Tibial nerve (tissue), 4 donors: ENCODE data around the gene FAM234A. TPM values are rescaled to one million over a fixed set of nuclear protein-coding genes. Genes with fewer than 3 reads are reported as not detected.

Experiments
- DNase-seq, 2 donors: peaks; one replicate each; pipeline ENCODE4 v3.0.0-alpha.2; 2019; ENCODE audit warnings: low spot score in 2 of 2
- H3K27ac ChIP-seq, 4 donors: fragments of 200-600 bp; sonication (generic) in 3 of 4; one replicate each; pipeline ENCODE4 v1.5.1; 2017 to 2019; ENCODE audit warnings: mild to moderate bottlenecking in 1 of 4
- H3K27me3 ChIP-seq, 2 donors: fragments of 200-600 bp; sonication (generic) in 1 of 2; one replicate each; pipeline versions ENCODE4 v1.5.1 to v1.6.0; 2017 to 2019
- H3K36me3 ChIP-seq, 3 donors: fragments of 200-600 bp; sonication (generic); one replicate each; pipeline ENCODE4 v1.5.1; 2018 to 2019
- H3K4me1 ChIP-seq, 4 donors: fragments of 200-600 bp; sonication (generic) in 3 of 4; one replicate each; pipeline ENCODE4 v1.5.1; 2017 to 2019
- H3K4me3 ChIP-seq, 4 donors: fragments of 200-600 bp; sonication (generic) in 3 of 4; one replicate each; pipeline ENCODE4 v1.5.1; 2017 to 2019; ENCODE audit warnings: mild to moderate bottlenecking in 1 of 4, moderate library complexity in 1 of 4
- H3K9me3 ChIP-seq, 4 donors: fragments of 200-600 bp; sonication (generic) in 3 of 4; one replicate each; pipeline ENCODE4 v1.5.1; 2017 to 2019
- CTCF ChIP-seq, 5 experiments: fragments of 200-600 bp in 3 of 5; fragments of 450-650 bp in 2 of 5; sonication (generic) in 3 of 5; IDR thresholded peaks; one replicate each; pipeline ENCODE4 v1.5.1; 2016 to 2019; ENCODE audit warnings: antibody characterized with exemption in 5 of 5, mild to moderate bottlenecking in 3 of 5, moderate library complexity in 2 of 5
- EP300 ChIP-seq, 2 donors: sonication (generic); formaldehyde crosslinking; IDR thresholded peaks; one replicate each; pipeline ENCODE4 v1.6.1; 2017; ENCODE audit warnings: antibody characterized with exemption in 2 of 2, mild to moderate bottlenecking in 1 of 2
- POLR2A ChIP-seq, 2 donors: fragments of 450-650 bp; IDR thresholded peaks; one replicate each; pipeline ENCODE4 v1.6.1; 2017; ENCODE audit warnings: antibody characterized with exemption in 2 of 2, mild to moderate bottlenecking in 2 of 2, moderate library complexity in 2 of 2
- WGBS, 2 donors: methylation state at CpG; one replicate each; pipeline ENCODE4 v1.1.5; 2018; 5-methylcytosine and 5-hydroxymethylcytosine counted together
- total RNA-seq, 4 donors: library from RNA; depleted of rRNA; stranded (reverse); fragments of >200 nt; gene quantifications; one replicate each; pipeline ENCODE4 v1.1.0, GENCODE V29; 2016

FAM234A gene
- total RNA-seq, 4 donors from 2014 or later: 73.5 to 192 (median 99.0) TPM

GRCh38 chr16:301950-302349 lies 67.3 kb downstream of the FAM234A start:
- Histone ChIP-seq H3K4me1 (no peaks in the 10 kb centered on the region), H3K4me3 (no peak overlapping the region), H3K27me3 (no peaks in the 10 kb centered on the region), H3K9me3 (no peaks in the 10 kb centered on the region), H3K27ac (no peak overlapping the region), H3K36me3 (peaks cover 0 to 82% (median 17%) of the 10 kb centered on the region in 3 donors)
- WGBS, 2 donors: 89 to 98% methylated on average over 4 to 10 of the region's 13 CpGs
- DNase-seq: no peak
- TF ChIP-seq EP300 (IDR thresholded peaks at IDR 0.05) (no peak), POLR2A (IDR thresholded peaks at IDR 0.05) (no peak), CTCF (IDR thresholded peaks at IDR 0.05) (no peak)

- WGBS, 2 donors: 85% methylated on average over 35 to 43 of the region's 43 CpGs
- Histone ChIP-seq H3K4me1 (no peaks in the 10 kb centered on the region), H3K27me3 (no peaks in the 10 kb centered on the region), H3K4me3 (no peak overlapping the region), H3K36me3 (peaks cover 0 to 82% (median 16%) of the 10 kb centered on the region in 3 donors), H3K9me3 (no peaks in the 10 kb centered on the region), H3K27ac (no peak overlapping the region)
- DNase-seq: no peak
- TF ChIP-seq POLR2A (IDR thresholded peaks at IDR 0.05) (no peak), EP300 (IDR thresholded peaks at IDR 0.05) (no peak), CTCF (IDR thresholded peaks at IDR 0.05) (no peak)
Observed at GRCh38 chr16:303760-304505, 69.3 kb downstream of the FAM234A start.

GRCh38 chr16:305916-306626 lies 71.5 kb downstream of the FAM234A start:
- H3K9me3 ChIP-seq: no peaks in the 10 kb centered on the region

GRCh38 chr16:306911-307370 lies 72.3 kb downstream of the FAM234A start:
- Histone ChIP-seq H3K4me3 (no peak overlapping the region), H3K27me3 (no peaks in the 10 kb centered on the region), H3K9me3 (no peaks in the 10 kb centered on the region), H3K4me1 (no peaks in the 10 kb centered on the region), H3K36me3 (peaks cover 0 to 94% (median 13%) of the 10 kb centered on the region in 3 donors), H3K27ac (no peak overlapping the region)
- 76 to 84% methylated on average over 14 to 17 of the region's 17 CpGs for WGBS, 2 donors
- no peak for TF ChIP-seq EP300 (IDR thresholded peaks at IDR 0.05)
- no peak for TF ChIP-seq CTCF (IDR thresholded peaks at IDR 0.05)
- TF ChIP-seq POLR2A (IDR thresholded peaks at IDR 0.05): no peak
- no peak for DNase-seq

More at GRCh38 chr16:305916-306626, 71.5 kb downstream of the FAM234A start:
- Histone ChIP-seq H3K36me3 (peaks cover 0 to 90% (median 16%) of the 10 kb centered on the region in 3 donors), H3K27ac (no peak overlapping the region), H3K4me3 (no peak overlapping the region), H3K27me3 (no peaks in the 10 kb centered on the region), H3K4me1 (no peaks in the 10 kb centered on the region)
- TF ChIP-seq POLR2A (IDR thresholded peaks at IDR 0.05) (no peak), CTCF (IDR thresholded peaks at IDR 0.05) (no peak), EP300 (IDR thresholded peaks at IDR 0.05) (no peak)
- WGBS, 2 donors: 73 to 76% methylated on average over 14 to 19 of the region's 19 CpGs
- no peak for DNase-seq
